Natural killer cell treated with Interleukin-12 subunit alpha and Interleukin-12 subunit beta and Interleukin-15 and Interleukin-18, amount 100 ng/mL, for 72 hours (primary cell): ENCODE results near the gene MGLL. TPM values are rescaled to one million over a fixed set of nuclear protein-coding genes. Genes with fewer than 3 reads are reported as not detected.

ENCODE experiments used
- ATAC-seq, 2 donors: fragments of 150-1000 bp; cut with Tn5 transposase in 1 of 2; sonication (Bioruptor Pico), chemical (Tn5 transposase) in 1 of 2; 2 replicates each; pipeline ENCODE4 v1.10.0; 2021
- DNase-seq: peaks from one replicate; pipeline ENCODE4 v3.0.0; 2022; ENCODE audit warnings: low spot score
- H3K27ac Mint-ChIP-seq, 2 donors: 1 replicate in 1 of 2; 2 replicates in 1 of 2; pipeline ENCODE4 v1.8.0; 2022; ENCODE audit warnings: mixed read lengths in 2 of 2, mild to moderate bottlenecking in 1 of 2, moderate library complexity in 1 of 2
- H3K27me3 Mint-ChIP-seq, 2 donors: 1 replicate in 1 of 2; 2 replicates in 1 of 2; pipeline ENCODE4 v1.8.0; 2022; ENCODE audit warnings: mixed read lengths in 2 of 2
- H3K36me3 Mint-ChIP-seq: one replicate; pipeline ENCODE4 v1.8.0; 2022; ENCODE audit warnings: mixed read lengths
- H3K4me1 Mint-ChIP-seq, 2 donors: 1 replicate in 1 of 2; 2 replicates in 1 of 2; pipeline ENCODE4 v1.8.0; 2022; ENCODE audit warnings: low read depth in 2 of 2, mixed read lengths in 2 of 2, mild to moderate bottlenecking in 1 of 2
- H3K4me3 Mint-ChIP-seq: one replicate; pipeline ENCODE4 v1.8.0; 2022; ENCODE audit warnings: mixed read lengths
- H3K9me3 Mint-ChIP-seq: 2 replicates; pipeline ENCODE4 v1.8.0; 2022; ENCODE audit warnings: mixed read lengths
- total RNA-seq, 2 donors: library from RNA; stranded (reverse); gene quantifications; one replicate each; pipeline ENCODE4 v1.2.3, GENCODE V29; 2022

Gene MGLL
- total RNA-seq, 2 donors from 2014 or later, result 2.1 to 3.2 TPM

DNA sequence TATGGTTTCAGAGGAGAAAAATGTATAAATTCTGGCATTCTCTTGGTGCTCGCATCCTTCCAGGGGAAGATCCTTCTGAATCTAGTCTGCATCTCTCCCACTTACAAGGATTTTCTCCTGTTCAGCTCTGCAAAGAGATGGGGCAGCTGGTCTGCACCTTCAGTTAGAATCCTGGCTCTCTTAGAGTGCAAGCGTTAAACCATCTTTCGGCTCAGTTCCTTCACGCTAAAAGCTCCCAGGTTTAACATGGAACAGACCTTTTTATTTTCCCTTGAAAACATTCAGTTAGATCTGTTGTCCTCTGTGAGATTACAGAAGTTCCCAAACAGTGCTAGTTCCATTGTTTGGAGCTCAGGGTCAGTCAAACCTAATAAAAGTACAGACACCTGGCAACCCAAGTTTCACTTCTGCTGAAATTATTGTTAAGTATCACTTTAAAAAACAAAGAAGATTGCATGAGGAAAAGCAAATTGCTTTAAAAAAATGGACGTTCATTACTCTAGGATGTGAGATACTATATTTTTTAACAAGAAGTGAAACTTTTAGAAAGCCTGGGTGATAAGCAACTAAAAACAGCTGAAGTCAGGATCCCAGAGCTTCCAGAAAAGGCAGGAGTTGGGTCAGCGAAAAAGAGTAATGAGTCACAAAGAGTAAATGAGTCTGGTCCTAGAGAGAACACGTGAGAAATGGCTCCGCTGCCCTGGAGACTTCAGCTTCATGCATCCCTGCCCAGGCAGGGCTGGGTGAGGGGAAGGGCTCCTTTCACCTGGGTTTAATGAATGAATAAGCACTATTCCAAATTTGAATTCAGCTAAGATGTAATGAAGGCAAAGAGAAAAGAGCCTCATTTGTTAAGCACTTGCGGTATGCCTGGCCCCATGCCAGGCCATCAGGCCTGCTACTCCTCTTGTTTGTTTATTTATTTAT, 86.3 kb downstream of the MGLL start:
- Mint-ChIP-seq H3K4me3 (no peak overlapping the region), H3K4me1 (peaks cover 0 to 3% of the 10 kb centered on the region in 2 donors), H3K9me3 (no peaks in the 10 kb centered on the region), H3K27ac (no peak overlapping the region), H3K27me3 (peaks cover 5 to 7% of the 10 kb centered on the region in 2 donors), H3K36me3 (no peaks in the 10 kb centered on the region)
- ATAC-seq (no peak), DNase-seq (no peak)

DNA sequence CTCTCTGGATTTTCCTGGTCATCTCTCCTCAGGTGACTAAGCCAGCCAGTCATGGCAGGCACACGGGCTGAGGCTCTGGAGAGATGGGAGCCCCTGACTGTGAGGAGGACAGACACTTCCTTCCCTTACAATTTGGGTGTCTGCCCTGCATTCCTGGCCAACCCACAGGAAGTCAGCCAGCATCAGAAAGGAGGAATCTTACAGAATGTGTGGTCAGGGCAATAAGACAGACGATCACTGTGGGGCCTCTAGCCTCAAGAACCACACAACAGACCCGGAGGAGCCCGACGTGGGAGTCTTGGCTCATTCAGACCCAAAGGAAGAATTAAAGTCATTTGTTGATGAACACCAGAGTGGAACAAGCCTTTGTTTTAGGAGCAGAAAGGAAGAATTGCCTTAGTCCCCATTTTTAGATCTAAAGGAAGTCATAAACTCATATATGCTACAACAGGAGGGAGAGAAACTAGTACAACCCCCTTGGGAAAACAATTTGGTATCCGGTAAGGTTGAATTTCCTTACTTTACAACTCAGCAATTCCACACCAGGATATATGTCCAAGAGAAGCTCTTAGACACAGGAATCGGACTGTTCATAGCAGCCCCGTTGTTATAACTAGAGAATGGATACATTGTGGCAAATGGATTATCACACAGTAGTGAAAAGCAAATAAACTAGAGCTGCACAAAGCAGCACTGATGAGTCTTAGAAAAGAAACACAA, 87.4 kb downstream of the MGLL start:
- no peak for DNase-seq
- Mint-ChIP-seq H3K4me3 (no peak overlapping the region), H3K36me3 (no peaks in the 10 kb centered on the region), H3K27ac (no peak overlapping the region), H3K4me1 (peaks cover 0 to 3% of the 10 kb centered on the region in 2 donors), H3K9me3 (no peaks in the 10 kb centered on the region), H3K27me3 (peaks cover 5 to 7% of the 10 kb centered on the region in 2 donors)
- ATAC-seq, result no peak

DNA sequence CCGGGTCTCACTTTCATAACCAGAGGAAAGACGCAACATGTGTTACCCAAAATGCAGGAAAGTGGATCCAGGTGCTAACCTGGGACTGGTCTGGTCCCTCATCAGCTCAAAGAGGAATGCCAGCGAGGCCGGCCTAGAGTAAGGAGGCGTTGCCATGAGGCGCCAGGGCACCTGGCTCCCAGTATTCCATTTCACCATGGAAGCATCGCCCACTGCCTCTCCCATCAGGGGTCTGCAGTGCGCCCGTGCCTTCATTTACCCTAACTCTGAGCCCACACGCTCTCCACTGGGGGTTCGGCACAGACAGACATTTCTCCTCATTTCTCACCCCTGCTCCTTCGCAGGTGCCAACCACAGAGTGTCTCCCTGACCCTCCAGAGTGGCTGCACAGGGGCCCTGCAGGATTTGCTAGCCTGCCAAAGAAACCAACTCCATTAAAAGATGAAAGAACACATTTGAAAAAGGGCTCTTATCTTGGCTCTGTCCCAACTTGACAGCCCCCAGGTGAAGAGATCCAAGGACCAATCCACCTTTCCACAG, 88.1 kb downstream of the MGLL start:
- Mint-ChIP-seq H3K27me3 (peaks cover 5 to 7% of the 10 kb centered on the region in 2 donors), H3K4me3 (no peak overlapping the region), H3K9me3 (no peaks in the 10 kb centered on the region), H3K36me3 (no peaks in the 10 kb centered on the region), H3K27ac (no peak overlapping the region), H3K4me1 (peaks cover 0 to 3% of the 10 kb centered on the region in 2 donors)
- no peak for ATAC-seq
- no peak for DNase-seq

DNA sequence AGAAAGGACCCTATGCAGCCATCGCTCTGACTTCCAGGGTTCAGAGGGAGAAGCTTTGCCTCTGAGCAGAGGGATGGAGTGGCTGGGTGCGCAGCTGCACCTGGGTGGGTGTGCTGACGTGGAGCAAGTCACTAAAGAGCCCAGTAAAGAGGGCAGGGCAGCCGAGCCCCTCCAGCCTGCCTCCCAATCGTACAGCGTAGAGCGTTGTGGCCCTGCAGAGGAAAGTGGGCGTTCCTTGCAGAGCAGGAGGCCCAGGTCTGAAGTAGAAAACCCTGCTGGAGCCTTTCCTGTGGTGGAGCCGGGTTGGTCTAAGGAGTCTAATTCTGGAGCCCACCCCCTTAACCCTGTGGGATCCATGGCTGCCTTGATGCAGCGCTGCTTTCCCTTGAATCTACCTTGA, 88.5 kb downstream of the MGLL start:
- no peaks in the 10 kb centered on the region for H3K36me3 Mint-ChIP-seq
- H3K27ac Mint-ChIP-seq, result no peak overlapping the region
- H3K9me3 Mint-ChIP-seq, result no peaks in the 10 kb centered on the region
- H3K4me1 Mint-ChIP-seq, result peaks cover 0 to 3% of the 10 kb centered on the region in 2 donors
- ATAC-seq, result no peak
- no peak overlapping the region for H3K4me3 Mint-ChIP-seq
- peaks cover 5 to 7% of the 10 kb centered on the region in 2 donors for H3K27me3 Mint-ChIP-seq
- DNase-seq, result no peak

DNA sequence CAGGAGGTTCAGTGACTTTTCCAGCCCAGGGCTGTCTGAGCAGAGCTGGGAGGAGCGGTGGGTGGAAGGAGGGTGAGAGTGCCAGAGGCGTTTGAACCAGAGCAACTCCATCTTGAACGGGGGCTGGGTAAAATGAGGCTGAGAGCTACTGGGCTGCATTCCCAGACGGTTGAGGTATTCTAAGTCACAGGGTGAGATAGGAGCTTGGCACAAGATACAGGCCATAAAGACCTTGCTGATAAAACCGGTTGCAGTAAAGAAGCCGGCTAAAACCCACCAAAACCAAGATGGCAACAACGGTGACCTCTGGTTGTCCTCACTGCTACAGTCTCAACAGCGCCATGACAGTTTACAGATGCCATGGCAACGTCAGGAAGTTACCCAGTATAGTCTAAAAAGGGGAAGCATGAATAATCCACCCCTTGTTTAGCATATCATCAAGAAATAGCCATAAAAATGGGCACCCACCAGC, 89.4 kb downstream of the MGLL start:
- H3K36me3 Mint-ChIP-seq, result no peaks in the 10 kb centered on the region
- no peak overlapping the region for H3K4me3 Mint-ChIP-seq
- H3K27me3 Mint-ChIP-seq, result peaks cover 10 to 12% of the 10 kb centered on the region in 2 donors
- ATAC-seq (no peak), DNase-seq (no peak)
- H3K27ac Mint-ChIP-seq, result no peak overlapping the region
- no peaks in the 10 kb centered on the region for H3K9me3 Mint-ChIP-seq
- peaks cover 0 to 3% of the 10 kb centered on the region in 2 donors for H3K4me1 Mint-ChIP-seq

DNA sequence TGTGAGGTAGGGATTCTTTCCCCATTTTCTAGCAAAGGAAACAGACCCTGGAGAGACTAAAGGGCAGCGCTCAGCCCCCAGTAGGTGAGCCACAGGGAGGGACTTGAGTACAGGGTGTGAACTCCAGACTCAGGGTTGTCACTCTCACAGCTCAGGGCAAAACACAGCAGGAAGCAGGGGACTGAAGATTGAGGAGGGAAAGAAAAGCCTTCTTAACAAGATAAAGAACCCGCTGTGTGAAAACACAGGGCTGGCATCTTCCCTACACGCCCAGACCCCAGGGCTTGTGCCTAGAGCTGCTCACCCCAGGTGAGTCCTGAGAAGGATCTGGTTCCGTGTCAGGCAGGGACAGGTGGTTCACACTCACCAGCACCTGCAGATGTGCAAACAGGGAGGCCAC, 90.0 kb downstream of the MGLL start:
- Mint-ChIP-seq H3K27ac (no peak overlapping the region), H3K4me3 (no peak overlapping the region), H3K36me3 (no peaks in the 10 kb centered on the region), H3K27me3 (peaks cover 10 to 14% of the 10 kb centered on the region in 2 donors), H3K4me1 (peaks cover 0 to 3% of the 10 kb centered on the region in 2 donors), H3K9me3 (no peaks in the 10 kb centered on the region)
- DNase-seq (no peak), ATAC-seq (no peak)

DNA sequence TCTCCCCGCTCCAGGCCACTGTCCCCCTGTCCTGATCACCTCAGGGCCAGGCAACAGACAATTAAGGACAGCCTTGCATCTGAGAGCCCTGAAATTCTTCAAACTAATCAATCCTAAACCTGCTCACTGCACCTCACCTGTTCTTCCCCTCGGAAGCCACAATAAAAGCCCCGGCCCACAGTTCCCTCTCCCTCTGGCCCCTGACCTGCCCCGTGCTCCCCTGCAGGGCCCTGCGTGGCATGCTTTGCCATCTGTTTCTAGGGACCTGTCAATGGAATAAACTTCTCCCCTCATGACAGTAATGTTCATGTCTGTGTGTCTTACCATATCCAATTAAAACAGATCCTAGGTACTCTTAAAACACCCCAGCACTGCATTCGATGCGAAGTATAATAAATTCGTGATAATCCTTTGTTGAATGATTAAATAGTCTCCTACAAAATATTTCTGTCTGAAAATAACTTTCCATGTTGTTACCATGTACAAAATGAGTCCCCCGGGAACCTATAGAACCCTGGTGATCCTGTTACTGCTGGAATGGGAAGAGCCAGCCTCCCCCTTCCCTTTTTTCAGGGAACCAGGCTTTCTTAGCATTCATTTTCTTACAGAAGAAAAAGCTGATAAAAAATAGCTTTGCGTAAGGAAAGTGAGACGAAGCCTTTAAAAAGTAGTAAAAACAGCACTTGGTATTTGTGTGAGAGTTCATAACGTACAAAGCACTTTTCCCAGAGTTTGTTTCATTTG, 90.6 kb downstream of the MGLL start:
- Mint-ChIP-seq H3K4me3 (no peak overlapping the region), H3K9me3 (no peaks in the 10 kb centered on the region), H3K36me3 (no peaks in the 10 kb centered on the region), H3K27me3 (peaks cover 10 to 14% of the 10 kb centered on the region in 2 donors), H3K4me1 (peaks cover 0 to 3% of the 10 kb centered on the region in 2 donors), H3K27ac (no peak overlapping the region)
- DNase-seq, result no peak
- no peak for ATAC-seq

DNA sequence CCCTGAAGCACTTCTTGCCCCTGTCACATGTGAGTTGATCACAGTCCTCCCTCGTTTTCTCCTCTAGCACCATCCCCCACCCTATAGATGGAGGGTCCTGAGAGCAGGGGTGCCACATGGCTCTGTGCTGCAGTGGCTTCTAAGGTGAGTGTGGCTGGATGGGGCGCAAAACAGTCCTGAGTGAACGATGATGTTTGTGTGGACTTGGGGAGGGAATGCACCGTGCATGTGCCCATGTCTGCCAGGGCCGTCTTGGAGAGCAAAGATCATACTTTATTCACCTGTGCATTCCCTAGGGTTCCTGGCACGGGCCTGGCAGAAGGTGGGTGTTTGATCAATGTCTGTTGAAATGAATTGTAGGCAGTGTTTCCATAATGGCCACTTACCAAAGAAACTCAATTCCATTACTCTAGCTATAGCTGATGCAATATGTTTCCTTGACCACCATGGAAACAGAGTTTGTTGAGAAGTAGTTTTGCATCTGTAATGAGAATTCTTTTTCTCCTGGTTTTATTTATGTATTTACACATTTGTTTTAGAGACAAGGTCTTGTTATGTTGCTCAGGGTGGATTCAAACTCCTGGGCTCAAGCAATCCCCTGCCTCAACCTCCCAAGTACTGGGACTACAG, 91.5 kb downstream of the MGLL start:
- Mint-ChIP-seq H3K27me3 (peaks cover 10 to 17% of the 10 kb centered on the region in 2 donors), H3K27ac (no peak overlapping the region), H3K36me3 (no peaks in the 10 kb centered on the region), H3K4me3 (no peak overlapping the region), H3K4me1 (peaks cover 0 to 3% of the 10 kb centered on the region in 2 donors), H3K9me3 (no peaks in the 10 kb centered on the region)
- peak in 1 of 2 donors; percentile 13 for ATAC-seq
- no peak for DNase-seq

DNA sequence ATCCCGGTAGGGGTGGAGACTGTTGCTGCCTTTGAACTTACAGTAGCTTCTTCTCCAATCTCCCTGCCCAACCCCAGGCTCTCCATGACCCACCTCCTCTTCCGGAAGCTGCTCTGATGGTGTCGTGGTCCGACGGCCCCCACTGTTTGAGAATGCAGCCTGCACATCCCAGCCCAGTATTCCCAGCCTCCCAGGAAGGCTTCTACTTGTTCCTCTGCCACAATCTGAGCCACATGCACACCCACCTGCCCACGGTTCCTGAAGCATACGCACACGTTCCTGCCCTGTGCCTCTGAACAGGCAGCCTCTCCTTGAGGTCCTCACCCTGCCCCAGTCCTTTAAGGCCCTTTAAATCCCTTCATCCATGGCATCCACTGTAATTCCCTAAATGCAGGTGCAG, 92.1 kb downstream of the MGLL start:
- DNase-seq (no peak), ATAC-seq (peak in 1 of 2 donors; percentile 26)
- peaks cover 10 to 24% of the 10 kb centered on the region in 2 donors for H3K27me3 Mint-ChIP-seq
- peaks cover 0 to 3% of the 10 kb centered on the region in 2 donors for H3K4me1 Mint-ChIP-seq
- no peak overlapping the region for H3K27ac Mint-ChIP-seq
- no peaks in the 10 kb centered on the region for H3K9me3 Mint-ChIP-seq
- H3K4me3 Mint-ChIP-seq, result no peak overlapping the region
- no peaks in the 10 kb centered on the region for H3K36me3 Mint-ChIP-seq

DNA sequence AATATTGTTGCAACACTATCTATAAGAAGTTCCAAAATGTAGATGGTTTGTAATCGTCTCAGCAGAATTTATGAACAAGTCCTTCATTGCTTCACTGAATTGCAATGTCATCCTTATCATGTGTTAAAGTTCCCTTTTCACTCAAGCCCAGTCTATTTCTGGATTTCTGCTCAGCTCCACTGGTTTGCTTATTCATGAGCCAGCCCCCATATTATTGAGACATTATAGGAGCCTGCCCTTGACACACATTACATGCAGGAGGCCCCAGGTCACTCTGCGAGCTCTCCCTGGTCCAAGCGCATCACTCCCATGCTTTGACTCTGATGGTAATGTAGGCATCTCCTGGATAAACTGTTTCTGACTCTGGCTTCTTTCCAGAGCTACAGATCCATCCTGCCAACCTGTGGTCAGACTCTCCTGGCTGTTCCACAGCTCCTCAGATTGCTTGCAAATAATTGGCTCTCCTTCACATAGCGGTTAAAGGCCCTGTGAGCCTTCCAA, 92.7 kb downstream of the MGLL start:
- Mint-ChIP-seq H3K36me3 (no peaks in the 10 kb centered on the region), H3K27me3 (peaks cover 10 to 27% of the 10 kb centered on the region in 2 donors), H3K4me1 (peaks cover 0 to under 1% of the 10 kb centered on the region in 2 donors), H3K9me3 (no peaks in the 10 kb centered on the region), H3K4me3 (no peak overlapping the region), H3K27ac (no peak overlapping the region)
- ATAC-seq (no peak), DNase-seq (no peak)

DNA sequence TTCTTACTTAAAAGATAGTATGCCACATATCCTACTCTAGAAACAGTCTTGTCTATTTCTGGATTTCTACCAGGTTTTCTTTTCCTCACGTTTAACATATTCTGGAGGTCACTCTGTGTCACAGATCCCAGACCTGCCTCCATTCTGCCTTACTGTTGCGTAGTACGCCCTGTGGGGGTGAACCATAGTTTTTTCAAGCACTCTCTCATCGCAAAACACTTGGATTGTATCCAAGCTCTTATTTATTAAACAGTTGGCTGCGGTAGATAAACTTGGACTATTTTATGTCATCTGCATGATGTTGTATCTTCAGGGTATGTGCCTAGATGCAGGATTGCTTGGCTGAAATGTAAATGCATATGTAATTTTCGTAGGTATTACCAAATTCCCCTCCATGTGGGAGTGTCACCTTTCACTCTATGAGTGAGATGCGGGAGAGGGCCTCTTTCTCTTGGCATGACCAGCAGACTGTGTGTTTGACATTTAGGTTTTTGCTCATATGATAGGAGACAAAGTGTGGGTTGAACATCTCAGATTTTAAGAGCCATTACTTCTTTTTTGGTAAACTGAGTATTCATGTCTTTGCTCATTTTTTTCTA, 93.8 kb downstream of the MGLL start:
- DNase-seq (no peak), ATAC-seq (no peak)
- Mint-ChIP-seq H3K4me1 (no peaks in the 10 kb centered on the region), H3K27me3 (peaks cover 7 to 25% of the 10 kb centered on the region in 2 donors), H3K36me3 (no peaks in the 10 kb centered on the region), H3K9me3 (no peaks in the 10 kb centered on the region), H3K4me3 (no peak overlapping the region), H3K27ac (no peak overlapping the region)

DNA sequence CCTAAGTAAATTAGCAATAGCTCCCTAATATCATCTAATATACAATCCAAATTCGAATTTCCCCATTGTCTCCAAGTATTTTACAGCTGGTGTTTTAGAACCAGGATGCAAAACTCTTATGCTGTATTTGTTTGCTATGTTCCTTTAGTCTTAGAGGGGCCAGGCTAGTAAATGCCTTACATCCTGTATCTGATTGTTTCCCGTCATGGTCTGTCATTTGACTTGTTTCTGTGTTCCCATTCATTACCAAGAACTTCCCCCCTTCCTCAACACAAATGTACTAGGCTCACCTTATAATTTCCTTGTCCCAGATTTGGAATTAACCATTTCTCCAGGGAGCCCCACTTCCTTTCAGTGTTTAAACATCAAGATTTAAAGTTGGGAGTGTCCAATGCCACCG, 95.4 kb downstream of the MGLL start:
- peaks cover 7 to 21% of the 10 kb centered on the region in 2 donors for H3K27me3 Mint-ChIP-seq
- no peak overlapping the region for H3K27ac Mint-ChIP-seq
- no peak for ATAC-seq
- H3K4me1 Mint-ChIP-seq, result no peaks in the 10 kb centered on the region
- H3K36me3 Mint-ChIP-seq, result no peaks in the 10 kb centered on the region
- no peak overlapping the region for H3K4me3 Mint-ChIP-seq
- H3K9me3 Mint-ChIP-seq, result no peaks in the 10 kb centered on the region
- no peak for DNase-seq
